Neural cell (in vitro differentiated cells): ENCODE measurements around the gene PC. TPM values are rescaled to one million over a fixed set of nuclear protein-coding genes. Genes with fewer than 3 reads are reported as not detected.

Experiments used
- H2AFZ ChIP-seq: fragments of 200-600, 300-800 bp; sonication (generic), shearing (Covaris generic); 2 replicates; pipeline ENCODE4 v1.6.0; 2014; ENCODE audit warnings: low read depth, mild to moderate bottlenecking, antibody characterized with exemption, low read length, moderate library complexity
- H3F3A ChIP-seq: fragments of 200-600 bp; shearing (Covaris generic); 2 replicates; pipeline ENCODE4 v1.6.1; 2016; ENCODE audit warnings: mild to moderate bottlenecking, moderate library complexity, mixed read lengths, antibody characterized with exemption, low read length; ENCODE audit not compliant: insufficient read depth, poor library complexity, severe bottlenecking
- H3K27ac ChIP-seq: fragments of 200-600, 300-800 bp; sonication (generic), shearing (Covaris generic); 2 replicates; pipeline ENCODE4 v1.5.1; 2014; ENCODE audit warnings: mild to moderate bottlenecking, low read length, moderate library complexity
- H3K27me3 ChIP-seq: fragments of 300-800, 200-600 bp; sonication (generic), shearing (Covaris generic); 2 replicates; pipeline ENCODE4 v1.6.0; 2014; ENCODE audit warnings: mild to moderate bottlenecking, low read depth, low read length, moderate library complexity; ENCODE audit not compliant: insufficient read depth
- H3K36me3 ChIP-seq: fragments of 300-800, 200-600 bp; sonication (generic), shearing (Covaris generic); 2 replicates; pipeline ENCODE4 v1.5.1; 2014; ENCODE audit warnings: mild to moderate bottlenecking, antibody characterized with exemption, low read length, moderate library complexity; ENCODE audit not compliant: insufficient read depth
- H3K4me2 ChIP-seq: fragments of 300-800, 200-600 bp; sonication (generic), shearing (Covaris generic); 2 replicates; pipeline ENCODE4 v1.6.0; 2014; ENCODE audit warnings: mild to moderate bottlenecking, low read length
- H3K4me3 ChIP-seq: fragments of 300-800, 200-600 bp; sonication (generic), shearing (Covaris generic); 2 replicates; pipeline ENCODE4 v1.5.1; 2014; ENCODE audit warnings: mild to moderate bottlenecking, low read length, moderate library complexity
- H3K79me2 ChIP-seq: fragments of 200-600 bp; shearing (Covaris generic); replicated peaks from 2 replicates; pipeline ENCODE4 v1.6.0; 2014; ENCODE audit warnings: mild to moderate bottlenecking, low read length, moderate library complexity; ENCODE audit not compliant: insufficient read depth
- H3K9ac ChIP-seq: fragments of 300-800, 200-600 bp; sonication (generic), shearing (Covaris generic); 2 replicates; pipeline ENCODE4 v1.6.1; 2016; ENCODE audit warnings: mild to moderate bottlenecking, low read length, mixed read lengths
- H3K9me2 ChIP-seq: fragments of 200-600 bp; shearing (Covaris generic); 2 replicates; pipeline ENCODE4 v1.6.1; 2016; ENCODE audit warnings: mild to moderate bottlenecking, low read length, mixed read lengths; ENCODE audit not compliant: insufficient read depth
- H3K9me3 ChIP-seq: fragments of 200-600, 300-800 bp; sonication (generic), shearing (Covaris generic); 2 replicates; pipeline ENCODE4 v1.6.1; 2016; ENCODE audit warnings: mild to moderate bottlenecking, mixed run types, low read length, moderate library complexity, mixed read lengths
- H4K20me1 ChIP-seq: fragments of 200-600 bp; shearing (Covaris generic); 2 replicates; pipeline ENCODE4 v1.6.1; 2016; ENCODE audit warnings: mild to moderate bottlenecking, mixed run types; ENCODE audit not compliant: insufficient read depth
- EP300 ChIP-seq: fragments of 450-650 bp; conservative IDR thresholded peaks from 2 replicates; pipeline ENCODE4 v1.6.1; 2014; ENCODE audit warnings: antibody characterized with exemption, mild to moderate bottlenecking, moderate library complexity; ENCODE audit not compliant: poor library complexity, severe bottlenecking
- EZH2 ChIP-seq: fragments of 200-600, 300-800 bp; shearing (Covaris generic), sonication (generic); IDR thresholded peaks from 2 replicates; pipeline ENCODE4 v1.6.1; 2014; ENCODE audit warnings: antibody characterized with exemption, low read length, borderline replicate concordance, mild to moderate bottlenecking; ENCODE audit not compliant: insufficient read depth, poor library complexity, severe bottlenecking
- MXI1 ChIP-seq: fragments of 450-650 bp; conservative IDR thresholded peaks from 2 replicates; pipeline ENCODE4 v1.6.1; 2014; ENCODE audit warnings: antibody characterized with exemption, mild to moderate bottlenecking; ENCODE audit not compliant: poor library complexity, severe bottlenecking
- POLR2AphosphoS5 ChIP-seq: IDR thresholded peaks from 2 replicates; pipeline ENCODE4 v1.6.1; 2012
- RAD21 ChIP-seq: fragments of 450-650 bp; conservative IDR thresholded peaks from 2 replicates; pipeline ENCODE4 v1.6.1; 2014; ENCODE audit warnings: antibody characterized with exemption, mild to moderate bottlenecking, moderate library complexity
- SMC3 ChIP-seq: fragments of 450-650 bp; conservative IDR thresholded peaks from 2 replicates; pipeline ENCODE4 v1.6.1; 2014; ENCODE audit warnings: antibody characterized with exemption, mild to moderate bottlenecking, moderate library complexity; ENCODE audit not compliant: poor library complexity
- TAF1 ChIP-seq: IDR thresholded peaks from 2 replicates; pipeline ENCODE4 v1.6.1; 2012; ENCODE audit warnings: low read depth
- polyA plus RNA-seq: library from polyadenylated mRNA; depleted of rRNA; stranded (reverse); fragments of >200 nt; gene quantifications from 2 replicates; pipeline ENCODE4 v1.2.3, GENCODE V29; 2014
- TF ChIP-seq, protein P1 (sequence below): IDR thresholded peaks from 2 replicates; pipeline ENCODE4 v1.6.1; 2012; ENCODE audit warnings: borderline replicate concordance
- TF ChIP-seq, protein P2 (sequence below): fragments of 450-650 bp; IDR thresholded peaks from 2 replicates; pipeline ENCODE4 v1.5.1; 2014; ENCODE audit warnings: antibody characterized with exemption, mild to moderate bottlenecking, moderate library complexity; ENCODE audit not compliant: poor library complexity, severe bottlenecking

Gene PC
- polyA plus RNA-seq, 1 donor from 2014 or later: 8.9 TPM

DNA sequence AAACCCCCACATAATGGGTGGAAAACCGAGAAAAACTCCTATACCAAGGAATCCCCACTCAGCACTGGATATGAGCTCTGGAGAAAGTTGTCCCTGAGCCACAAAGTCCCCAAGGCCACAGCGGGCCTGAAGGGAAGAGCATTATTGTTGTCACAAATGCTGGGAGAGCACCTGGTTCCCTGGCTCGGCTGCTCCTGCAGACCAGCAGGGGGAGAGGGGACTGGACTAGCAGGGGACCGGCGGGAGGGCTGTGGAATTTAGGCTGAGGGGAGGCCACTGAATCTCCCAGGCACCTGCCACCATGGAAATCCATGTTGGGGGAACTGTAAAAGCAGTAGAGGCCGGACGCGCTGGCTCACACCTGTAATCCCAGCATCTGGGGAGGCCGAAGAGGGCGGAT lies 7.0 kb downstream of the PC start:
- Histone ChIP-seq H3K4me3 (no peak overlapping the region), H3K9me3 (no peaks in the 10 kb centered on the region), H3K27me3 (no peaks in the 10 kb centered on the region), H3K36me3 (no peaks in the 10 kb centered on the region), H3F3A (no peaks in the 10 kb centered on the region), H3K9me2 (no peaks in the 10 kb centered on the region), H2AFZ (no peak overlapping the region), H4K20me1 (no peaks in the 10 kb centered on the region), H3K27ac (no peak overlapping the region), H3K9ac (no peak overlapping the region), H3K4me2 (no peak overlapping the region), H3K79me2 (no peaks in the 10 kb centered on the region)
- TF ChIP-seq POLR2AphosphoS5 (no peak), TAF1 (no peak), RAD21 (no peak), MXI1 (no peak), EZH2 (no peak), EP300 (no peak), SMC3 (no peak)
- TF ChIP-seq, protein P1, sequence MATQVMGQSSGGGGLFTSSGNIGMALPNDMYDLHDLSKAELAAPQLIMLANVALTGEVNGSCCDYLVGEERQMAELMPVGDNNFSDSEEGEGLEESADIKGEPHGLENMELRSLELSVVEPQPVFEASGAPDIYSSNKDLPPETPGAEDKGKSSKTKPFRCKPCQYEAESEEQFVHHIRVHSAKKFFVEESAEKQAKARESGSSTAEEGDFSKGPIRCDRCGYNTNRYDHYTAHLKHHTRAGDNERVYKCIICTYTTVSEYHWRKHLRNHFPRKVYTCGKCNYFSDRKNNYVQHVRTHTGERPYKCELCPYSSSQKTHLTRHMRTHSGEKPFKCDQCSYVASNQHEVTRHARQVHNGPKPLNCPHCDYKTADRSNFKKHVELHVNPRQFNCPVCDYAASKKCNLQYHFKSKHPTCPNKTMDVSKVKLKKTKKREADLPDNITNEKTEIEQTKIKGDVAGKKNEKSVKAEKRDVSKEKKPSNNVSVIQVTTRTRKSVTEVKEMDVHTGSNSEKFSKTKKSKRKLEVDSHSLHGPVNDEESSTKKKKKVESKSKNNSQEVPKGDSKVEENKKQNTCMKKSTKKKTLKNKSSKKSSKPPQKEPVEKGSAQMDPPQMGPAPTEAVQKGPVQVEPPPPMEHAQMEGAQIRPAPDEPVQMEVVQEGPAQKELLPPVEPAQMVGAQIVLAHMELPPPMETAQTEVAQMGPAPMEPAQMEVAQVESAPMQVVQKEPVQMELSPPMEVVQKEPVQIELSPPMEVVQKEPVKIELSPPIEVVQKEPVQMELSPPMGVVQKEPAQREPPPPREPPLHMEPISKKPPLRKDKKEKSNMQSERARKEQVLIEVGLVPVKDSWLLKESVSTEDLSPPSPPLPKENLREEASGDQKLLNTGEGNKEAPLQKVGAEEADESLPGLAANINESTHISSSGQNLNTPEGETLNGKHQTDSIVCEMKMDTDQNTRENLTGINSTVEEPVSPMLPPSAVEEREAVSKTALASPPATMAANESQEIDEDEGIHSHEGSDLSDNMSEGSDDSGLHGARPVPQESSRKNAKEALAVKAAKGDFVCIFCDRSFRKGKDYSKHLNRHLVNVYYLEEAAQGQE: no peak
- TF ChIP-seq, protein P2, sequence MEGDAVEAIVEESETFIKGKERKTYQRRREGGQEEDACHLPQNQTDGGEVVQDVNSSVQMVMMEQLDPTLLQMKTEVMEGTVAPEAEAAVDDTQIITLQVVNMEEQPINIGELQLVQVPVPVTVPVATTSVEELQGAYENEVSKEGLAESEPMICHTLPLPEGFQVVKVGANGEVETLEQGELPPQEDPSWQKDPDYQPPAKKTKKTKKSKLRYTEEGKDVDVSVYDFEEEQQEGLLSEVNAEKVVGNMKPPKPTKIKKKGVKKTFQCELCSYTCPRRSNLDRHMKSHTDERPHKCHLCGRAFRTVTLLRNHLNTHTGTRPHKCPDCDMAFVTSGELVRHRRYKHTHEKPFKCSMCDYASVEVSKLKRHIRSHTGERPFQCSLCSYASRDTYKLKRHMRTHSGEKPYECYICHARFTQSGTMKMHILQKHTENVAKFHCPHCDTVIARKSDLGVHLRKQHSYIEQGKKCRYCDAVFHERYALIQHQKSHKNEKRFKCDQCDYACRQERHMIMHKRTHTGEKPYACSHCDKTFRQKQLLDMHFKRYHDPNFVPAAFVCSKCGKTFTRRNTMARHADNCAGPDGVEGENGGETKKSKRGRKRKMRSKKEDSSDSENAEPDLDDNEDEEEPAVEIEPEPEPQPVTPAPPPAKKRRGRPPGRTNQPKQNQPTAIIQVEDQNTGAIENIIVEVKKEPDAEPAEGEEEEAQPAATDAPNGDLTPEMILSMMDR: no peak

DNA sequence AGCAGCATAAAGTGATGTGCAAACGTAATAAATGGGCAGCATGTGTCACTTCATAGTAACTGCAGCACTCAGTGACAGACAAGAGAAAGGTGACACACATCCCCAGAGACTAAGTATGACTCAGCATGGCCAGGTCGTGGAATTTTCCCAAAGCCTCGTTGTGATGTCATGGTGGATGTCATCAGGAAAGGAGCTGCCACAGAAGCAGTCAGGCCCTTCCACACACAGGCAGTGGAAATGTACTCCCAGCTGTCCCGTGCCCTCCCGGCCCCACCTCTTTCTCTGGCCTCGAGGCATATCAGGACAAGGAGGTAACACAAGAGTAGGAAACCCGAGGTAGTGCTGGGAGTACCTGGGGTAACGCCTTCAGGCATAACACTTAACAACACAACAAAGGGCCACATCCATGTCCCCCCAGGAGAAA lies 8.1 kb downstream of the PC start:
- no peaks in the 10 kb centered on the region for H3K79me2 ChIP-seq
- no peak overlapping the region for H2AFZ ChIP-seq
- no peak overlapping the region for H3K27ac ChIP-seq
- H3K4me2 ChIP-seq: no peak overlapping the region
- H3F3A ChIP-seq: no peaks in the 10 kb centered on the region
- TF ChIP-seq, protein P1: no peak
- TF ChIP-seq, protein P2: no peak
- TF ChIP-seq RAD21 (no peak), SMC3 (no peak), POLR2AphosphoS5 (no peak), EP300 (no peak), MXI1 (no peak), TAF1 (no peak), EZH2 (no peak)
- no peak overlapping the region for H3K4me3 ChIP-seq
- H3K27me3 ChIP-seq: no peaks in the 10 kb centered on the region
- no peaks in the 10 kb centered on the region for H3K36me3 ChIP-seq
- H3K9me2 ChIP-seq: no peaks in the 10 kb centered on the region
- H3K9me3 ChIP-seq: no peaks in the 10 kb centered on the region
- H3K9ac ChIP-seq: no peak overlapping the region
- no peaks in the 10 kb centered on the region for H4K20me1 ChIP-seq
